Myocyte (in vitro differentiated cells): Measurements from ENCODE around the gene SLC15A4. TPM values are rescaled to one million over a fixed set of nuclear protein-coding genes. Genes with fewer than 3 reads are reported as not detected.

Experiments
- DNase-seq: peaks from one replicate; pipeline ENCODE4 v3.0.0-alpha.2; 2012; ENCODE audit warnings: low read depth
- total RNA-seq: library from RNA; depleted of rRNA; stranded (reverse); fragments of >200 nt; gene quantifications from 2 replicates; pipeline ENCODE4 v1.2.3, GENCODE V29; 2014

The SLC15A4 gene
- total RNA-seq, 1 donor from 2014 or later: 48.6 TPM

GRCh38 chr12:128794661-128795529 is 28.9 kb downstream of the SLC15A4 start:
- no peak for DNase-seq

- no peak for DNase-seq
These were observed 30.1 kb downstream of the SLC15A4 start for GRCh38 chr12:128793701-128794100.

DNA sequence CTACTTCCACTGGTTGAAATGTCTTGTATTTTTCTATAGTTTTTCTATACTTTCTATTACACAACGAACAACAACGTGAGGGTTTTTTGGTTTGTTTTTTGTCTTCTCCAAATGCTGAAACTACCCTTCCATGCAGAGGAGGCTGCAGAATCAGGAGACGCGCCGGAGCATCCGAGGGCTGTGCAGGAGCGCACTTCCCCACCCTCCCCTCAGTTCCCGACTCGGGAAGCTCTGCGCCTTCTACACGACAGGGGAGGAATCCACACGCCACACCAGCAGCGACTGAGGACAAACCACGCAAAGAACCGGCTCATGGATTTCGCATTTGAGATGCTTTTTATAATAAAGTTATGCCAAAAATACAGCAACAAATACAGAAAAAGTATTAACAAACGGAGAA is 30.9 kb downstream of the SLC15A4 start:
- DNase-seq: no peak

DNA sequence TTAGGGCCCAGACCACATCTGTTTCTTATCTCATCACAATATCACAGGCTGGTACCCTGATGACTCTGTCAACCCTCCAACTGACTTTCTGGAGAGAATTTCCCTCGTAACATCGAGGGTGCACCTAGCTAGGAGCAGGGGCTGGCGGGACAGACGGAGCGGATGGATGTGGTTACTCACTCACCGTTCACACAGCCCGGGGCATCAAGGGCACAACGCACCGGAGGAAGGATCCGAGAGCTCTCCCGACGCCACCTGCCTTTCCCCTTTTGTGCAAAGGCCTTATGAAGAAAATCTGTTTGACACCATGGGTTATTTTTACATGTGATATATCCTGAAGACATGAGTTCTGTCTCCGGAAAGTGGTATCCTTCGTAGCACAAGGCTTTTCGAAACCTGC is 31.4 kb downstream of the SLC15A4 start:
- no peak for DNase-seq

GRCh38 chr12:128791395-128792322 is 32.1 kb downstream of the SLC15A4 start:
- DNase-seq: no peak

GRCh38 chr12:128790653-128791373 is 32.9 kb downstream of the SLC15A4 start:
- no peak for DNase-seq

- no peak for DNase-seq
These were observed 33.5 kb downstream of the SLC15A4 start for GRCh38 chr12:128790221-128790620.

DNA sequence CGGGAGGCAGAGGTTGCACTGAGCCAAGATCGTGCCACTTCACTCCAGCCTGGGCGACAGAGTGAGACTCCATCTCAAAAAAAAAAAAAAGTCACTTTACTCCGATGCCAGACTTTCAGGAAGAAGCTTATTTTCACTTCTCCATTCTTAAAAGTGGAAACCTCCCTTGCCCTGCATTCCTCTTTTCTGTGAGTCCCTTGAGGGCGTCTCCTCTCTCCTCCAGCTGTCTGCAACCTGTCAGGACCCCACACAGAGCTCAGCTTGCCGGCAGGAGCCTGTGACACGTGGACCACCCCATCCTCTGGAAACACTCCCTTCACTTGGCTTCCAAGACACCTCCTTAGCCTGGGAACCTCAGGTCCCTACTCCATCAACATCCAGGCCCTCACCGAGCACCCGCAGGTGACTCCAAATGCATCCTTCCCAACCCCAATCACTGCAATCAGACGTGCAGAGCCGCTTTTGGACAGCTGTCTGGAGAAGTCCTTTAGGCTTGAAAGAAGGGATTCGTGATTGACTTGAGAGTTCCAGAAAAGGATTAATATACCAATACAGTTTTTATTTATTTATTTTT is 34.3 kb downstream of the SLC15A4 start:
- no peak for DNase-seq

DNA sequence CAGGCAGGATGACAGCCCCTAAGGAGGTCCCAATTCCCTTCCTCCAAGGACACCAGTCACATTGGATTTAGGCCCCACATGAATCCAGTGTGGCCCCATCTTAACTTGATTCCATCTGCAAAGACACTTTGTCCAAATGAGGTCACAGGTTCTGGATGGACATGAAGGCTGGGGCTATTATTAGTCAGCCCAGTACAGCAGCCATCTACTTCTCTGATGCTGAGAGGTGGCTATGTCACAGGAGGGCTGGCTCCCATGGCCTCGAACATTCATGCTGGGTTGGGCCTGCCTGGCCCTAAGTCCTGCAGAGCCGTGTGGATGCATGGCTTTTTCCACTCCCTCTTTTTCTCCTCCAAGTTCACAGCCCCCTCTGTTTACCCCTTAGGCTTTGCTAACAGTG is 35.9 kb downstream of the SLC15A4 start:
- no peak for DNase-seq

DNA sequence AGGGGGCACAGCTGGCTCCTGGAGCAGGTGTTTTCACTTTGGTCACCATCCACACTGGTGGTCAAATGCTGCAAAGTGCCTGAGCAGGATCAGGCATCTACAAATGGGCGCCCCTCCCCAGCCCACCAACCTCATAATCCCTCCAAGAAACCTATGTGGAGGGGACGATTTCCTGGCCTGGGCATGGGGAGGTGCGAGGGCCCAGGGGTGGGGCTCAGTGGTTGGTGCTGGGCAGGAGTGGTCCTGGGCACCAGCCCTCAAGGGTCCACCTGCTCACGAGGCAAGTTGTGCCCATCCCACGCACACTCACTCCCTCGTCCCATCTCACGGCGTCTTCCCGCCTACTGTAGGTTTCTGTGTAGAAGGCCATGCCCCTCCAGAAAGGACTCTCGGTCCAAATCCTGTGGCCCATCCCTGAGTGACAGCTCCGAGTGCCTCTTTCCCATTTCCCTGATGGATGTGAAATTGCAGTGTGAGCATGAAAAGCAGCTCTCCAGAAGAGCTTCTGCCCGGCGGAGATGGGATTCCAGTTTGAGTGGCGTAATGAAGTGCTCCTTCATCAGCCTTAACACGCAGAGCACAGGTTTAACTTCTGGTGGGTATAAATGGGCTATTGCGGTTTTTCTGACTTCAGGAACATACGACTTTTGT is 36.9 kb downstream of the SLC15A4 start:
- no peak for DNase-seq

GRCh38 chr12:128784030-128784760 is 39.6 kb downstream of the SLC15A4 start:
- DNase-seq: no peak

DNA sequence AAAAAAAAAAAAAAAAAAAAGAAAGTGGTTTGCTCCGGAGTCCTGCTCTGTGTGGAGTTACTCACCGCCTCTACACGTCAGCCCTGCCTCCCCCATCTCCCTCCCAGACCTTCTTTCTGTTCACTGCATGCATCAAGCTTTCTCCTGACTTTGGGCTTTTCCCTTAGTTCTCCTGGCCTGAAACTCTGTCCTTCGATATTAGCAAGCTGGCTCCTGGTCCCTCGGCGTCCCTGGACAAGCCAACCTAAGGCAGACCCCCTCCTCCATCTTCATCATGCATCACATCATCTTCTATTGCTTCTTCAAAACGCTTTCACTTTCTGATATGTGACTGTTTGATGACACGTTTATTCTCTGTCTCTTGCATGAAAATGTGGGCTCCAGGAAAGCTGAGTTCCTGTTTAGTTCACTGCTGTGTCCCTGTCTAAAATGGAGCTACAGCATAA is 40.6 kb downstream of the SLC15A4 start:
- no peak for DNase-seq

DNA sequence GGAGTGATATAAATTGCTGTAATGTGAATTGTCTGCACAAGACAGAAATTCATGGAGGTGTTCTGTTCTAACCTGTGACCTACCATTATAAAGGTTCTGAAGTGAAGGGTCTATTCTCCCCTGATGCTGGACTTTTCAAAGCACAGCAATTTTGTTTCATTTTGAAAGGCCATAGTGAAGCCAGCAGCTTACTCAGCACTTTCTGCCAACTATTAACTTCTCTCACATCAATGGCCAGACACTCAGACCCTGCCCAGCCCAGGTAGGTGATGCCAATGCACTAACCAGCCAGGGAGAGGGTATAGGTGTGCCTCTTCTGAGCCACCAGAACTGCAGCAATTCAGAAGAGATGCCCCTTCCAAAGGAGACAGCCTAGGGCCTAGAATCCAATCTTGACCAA is 43.9 kb downstream of the SLC15A4 start:
- DNase-seq: no peak

GRCh38 chr12:128772249-128772648 is 51.5 kb downstream of the SLC15A4 start:
- DNase-seq: no peak

- DNase-seq: no peak
These were observed 52.1 kb downstream of the SLC15A4 start for GRCh38 chr12:128771681-128772080.

GRCh38 chr12:128767518-128767917 is 56.2 kb downstream of the SLC15A4 start:
- DNase-seq: no peak

DNA sequence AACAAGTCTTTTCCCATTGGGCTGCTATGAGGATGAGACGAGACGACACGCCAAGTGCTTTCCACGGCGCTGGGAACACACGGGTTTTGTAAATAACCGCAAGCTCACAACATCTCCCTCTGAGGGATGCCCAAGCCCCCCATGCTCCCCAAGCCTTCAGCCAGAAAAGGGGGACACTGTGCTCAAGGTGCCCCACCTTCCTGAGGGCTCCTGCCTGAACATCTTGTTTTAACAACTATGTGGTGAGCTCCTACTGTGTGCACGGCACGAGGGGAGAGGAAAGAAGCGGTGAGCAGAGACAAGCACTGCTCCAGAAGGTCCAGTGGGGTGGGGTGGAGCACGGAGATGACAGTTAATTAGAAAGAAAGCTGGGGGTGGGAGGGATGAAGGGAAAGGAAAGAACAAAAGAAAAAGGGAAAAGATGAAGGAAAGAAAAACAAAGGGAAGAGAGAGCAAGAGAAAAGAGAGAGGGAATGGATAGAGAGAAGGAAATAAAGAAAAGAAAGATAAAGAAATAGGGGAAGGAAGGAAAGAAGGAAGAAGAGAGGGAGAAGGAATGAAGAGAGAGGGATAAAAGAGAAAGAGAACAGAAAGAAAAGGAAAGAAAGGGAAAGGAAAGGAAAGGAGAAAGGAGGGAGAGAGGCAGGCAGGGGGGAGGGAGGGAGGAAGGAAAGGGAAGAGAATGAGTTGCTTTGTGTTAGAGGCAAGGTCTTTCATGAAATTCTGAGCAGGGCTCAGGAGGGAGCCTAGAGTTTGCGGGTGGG is 56.8 kb downstream of the SLC15A4 start:
- DNase-seq: no peak

- no peak for DNase-seq
These were observed 60.4 kb downstream of the SLC15A4 start for GRCh38 chr12:128763395-128763794.

DNA sequence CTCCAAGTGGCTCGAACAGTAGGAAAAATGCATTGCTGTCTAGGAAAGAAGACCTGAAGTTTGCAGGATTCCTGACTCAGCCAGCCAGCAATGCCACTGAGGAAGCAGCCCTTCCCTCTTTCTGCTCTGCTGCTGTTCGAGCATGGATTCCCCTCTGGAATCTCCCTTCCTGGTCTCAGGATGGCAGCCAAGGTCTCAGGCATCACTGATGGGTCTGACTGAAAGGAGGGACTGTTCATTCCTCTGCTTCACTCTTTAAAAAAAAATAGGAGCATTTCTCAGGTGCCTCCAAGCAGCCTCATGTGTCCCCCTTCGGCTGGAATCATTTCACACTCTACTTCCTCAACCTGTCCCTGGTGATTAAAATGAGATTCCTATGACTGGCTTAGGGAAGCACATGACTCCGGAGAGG is 62.4 kb downstream of the SLC15A4 start:
- no peak for DNase-seq
